Effector CD4-positive, alpha-beta T cell (primary cell): Measurements from ENCODE around the gene CYP2W1.

ENCODE experiments used
- DNase-seq: peaks from one replicate; pipeline ENCODE4 v3.0.0-alpha.2; 2020

Gene CYP2W1

DNA sequence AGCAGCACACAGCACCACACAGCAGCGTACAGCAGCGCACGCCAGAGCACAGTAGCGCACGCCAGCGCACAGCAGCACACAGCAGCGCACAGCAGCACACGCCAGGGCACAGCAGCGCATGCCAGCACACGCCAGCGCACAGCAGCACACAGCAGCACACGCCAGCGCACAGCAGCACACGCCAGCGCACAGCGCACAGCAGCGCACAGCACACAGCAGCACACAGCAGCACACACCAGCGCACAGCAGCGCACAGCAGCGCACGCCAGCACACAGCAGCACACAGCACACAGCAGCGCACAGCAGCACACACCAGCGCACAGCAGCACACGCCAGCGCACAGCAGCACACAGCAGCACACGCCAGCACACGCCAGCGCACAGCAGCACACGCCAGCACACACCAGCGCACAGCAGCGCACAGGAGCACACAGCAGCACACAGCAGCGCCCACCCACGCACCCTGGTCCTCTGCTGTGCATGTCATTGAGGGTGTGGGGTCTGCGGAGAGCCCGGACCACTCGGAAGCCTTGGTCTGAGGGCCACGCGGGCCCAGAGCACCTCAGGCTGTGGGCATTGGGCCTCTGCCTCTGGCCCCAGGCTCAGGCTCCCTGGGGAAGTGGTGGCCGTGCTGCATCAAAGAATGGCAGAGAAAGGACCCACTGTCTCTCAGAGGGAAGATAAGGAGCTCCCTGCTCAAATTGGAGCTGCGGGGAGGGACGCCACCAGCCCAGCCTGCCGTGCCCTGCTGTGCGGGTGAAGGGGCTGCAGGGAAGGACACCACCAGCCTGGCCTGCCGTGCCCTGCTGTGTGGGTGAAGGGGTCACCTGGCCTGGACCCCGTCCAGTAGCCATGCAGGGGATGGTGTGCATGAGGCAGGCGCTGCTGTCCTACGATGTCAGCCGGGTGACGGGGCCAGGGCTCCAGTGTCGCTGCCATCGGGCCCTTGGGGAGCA is 33.9 kb downstream of the CYP2W1 start:
- DNase-seq, result no peak

DNA sequence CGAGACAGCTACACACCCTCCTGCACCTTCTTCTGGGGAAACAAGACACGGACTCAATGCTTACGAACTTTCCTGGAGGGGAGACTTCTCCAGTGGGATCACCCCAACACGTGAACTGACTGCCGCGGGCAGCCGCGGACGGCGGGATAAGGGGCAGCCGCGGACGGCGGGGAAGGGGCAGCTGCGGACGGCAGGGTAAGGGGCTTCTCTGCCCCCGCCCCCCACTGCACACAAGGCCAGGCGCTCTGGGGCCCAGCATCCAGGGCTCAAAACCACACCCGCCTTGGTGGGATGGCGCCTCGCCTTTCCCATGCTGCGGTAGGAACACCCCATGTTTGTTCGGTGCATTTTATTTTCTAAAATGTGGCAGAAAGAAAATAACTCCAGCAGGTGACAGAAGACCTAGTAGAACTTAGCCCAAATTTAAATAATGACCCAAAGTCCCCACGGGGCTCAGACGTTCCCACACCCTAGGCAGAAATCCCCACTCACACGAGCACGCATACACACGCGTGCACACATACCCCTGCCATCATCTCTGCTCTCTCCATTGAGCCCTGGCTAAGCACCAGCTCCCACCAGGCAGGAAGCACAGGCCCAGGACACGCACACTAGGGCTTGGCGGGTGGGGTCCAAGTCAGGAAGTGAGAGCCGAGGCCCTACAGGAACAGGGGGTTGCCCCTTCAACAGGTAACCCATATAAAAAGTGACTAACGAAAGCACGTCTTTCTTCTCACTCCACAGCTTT is 34.8 kb downstream of the CYP2W1 start:
- no peak for DNase-seq

- no peak for DNase-seq
These were observed 35.3 kb downstream of the CYP2W1 start for GRCh38 chr7:1018334-1018695.

- DNase-seq, result no peak
These were observed 36.3 kb downstream of the CYP2W1 start for GRCh38 chr7:1019255-1019785.

- DNase-seq, result no peak
These were observed 37.0 kb downstream of the CYP2W1 start for GRCh38 chr7:1019789-1020610.

DNA sequence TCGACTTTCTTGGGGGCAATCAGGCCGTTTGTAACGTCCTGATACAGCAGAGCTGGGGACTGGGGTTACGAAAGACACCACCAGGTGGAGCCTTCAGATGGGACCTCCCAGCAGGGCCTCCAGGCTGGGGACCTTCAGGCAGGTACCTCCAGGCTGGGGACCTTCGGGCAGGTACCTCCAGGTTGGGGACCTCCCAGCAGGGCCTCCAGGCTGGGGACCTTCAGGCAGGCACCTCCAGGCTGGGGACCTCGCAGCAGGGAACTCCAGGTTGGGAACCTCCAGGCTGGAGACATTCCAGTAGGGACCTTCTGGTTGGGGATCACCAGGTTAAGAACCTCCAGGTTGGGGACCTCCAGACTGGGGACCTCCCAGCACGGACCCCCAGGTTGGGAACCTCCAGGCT is 37.9 kb downstream of the CYP2W1 start:
- DNase-seq, result no peak

GRCh38 chr7:1021366-1021765 is 38.4 kb downstream of the CYP2W1 start:
- no peak for DNase-seq

DNA sequence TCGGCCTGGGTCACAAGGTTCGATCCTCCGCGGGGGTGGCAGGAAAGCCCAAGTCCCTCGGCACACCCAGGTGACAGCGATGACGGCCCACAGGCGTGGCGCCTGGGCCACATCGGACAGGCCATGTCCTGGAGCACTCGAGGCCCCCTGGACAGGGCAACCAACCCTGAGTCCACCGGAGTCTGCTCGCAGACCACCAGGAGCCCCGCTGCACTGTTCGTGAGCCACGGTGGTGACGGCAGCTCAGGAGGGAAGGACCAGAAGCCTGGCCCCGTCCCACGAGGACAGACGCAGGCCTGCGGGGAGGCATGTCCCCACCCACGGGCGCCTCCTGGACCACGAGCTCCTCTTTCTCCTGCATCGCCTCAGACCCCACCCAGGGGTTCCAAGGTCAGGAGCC is 39.0 kb downstream of the CYP2W1 start:
- no peak for DNase-seq

DNA sequence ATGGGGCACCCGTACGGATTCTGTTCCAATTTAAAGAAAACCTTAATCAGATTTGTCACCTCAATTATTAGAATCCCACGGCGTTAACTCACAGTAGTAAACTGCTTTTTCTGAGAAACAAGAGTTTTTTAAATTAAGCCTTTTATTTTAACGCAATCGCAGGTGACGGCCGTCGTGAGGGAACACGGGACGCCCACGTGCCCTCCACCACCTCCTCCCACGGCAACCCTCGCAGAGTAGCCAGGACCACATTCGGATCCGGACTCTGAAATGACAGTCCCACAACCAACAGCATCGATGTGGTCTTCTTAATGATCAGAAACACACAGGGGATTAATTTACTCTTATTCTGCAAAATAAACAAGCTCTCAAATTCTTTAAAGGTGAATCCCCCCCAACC is 39.4 kb downstream of the CYP2W1 start:
- DNase-seq, result no peak

DNA sequence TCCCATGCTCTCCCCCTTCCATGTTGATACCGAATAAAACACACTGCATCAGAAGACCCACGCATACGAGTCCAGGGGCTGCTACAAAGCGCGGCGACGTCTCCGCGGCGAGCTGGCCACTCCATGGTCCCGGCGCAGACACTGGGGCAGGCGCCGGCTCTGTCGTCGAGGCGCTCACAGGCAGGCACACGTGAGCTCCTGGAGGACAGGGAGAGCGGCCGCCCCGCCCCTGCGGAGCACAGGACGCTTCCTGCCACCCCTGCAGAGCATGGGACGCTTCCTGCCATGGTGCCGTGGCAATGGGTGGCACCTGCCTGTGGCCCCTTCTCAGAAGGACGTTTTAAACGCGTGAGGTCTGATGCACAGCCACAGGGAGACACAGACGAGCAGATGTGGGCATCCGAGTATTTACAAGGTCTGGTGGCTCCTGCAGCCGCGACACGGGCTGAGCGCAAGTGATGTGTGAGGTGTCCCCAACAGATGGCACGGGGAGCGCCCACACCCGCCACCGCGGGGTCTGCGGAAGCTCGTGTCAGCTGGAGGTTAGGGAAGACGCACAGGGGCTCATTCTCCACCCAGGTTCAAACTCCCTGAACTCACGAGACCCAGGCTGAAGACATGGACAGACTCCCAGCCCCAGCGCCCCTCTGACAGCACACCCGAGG is 40.0 kb downstream of the CYP2W1 start:
- DNase-seq, result no peak

DNA sequence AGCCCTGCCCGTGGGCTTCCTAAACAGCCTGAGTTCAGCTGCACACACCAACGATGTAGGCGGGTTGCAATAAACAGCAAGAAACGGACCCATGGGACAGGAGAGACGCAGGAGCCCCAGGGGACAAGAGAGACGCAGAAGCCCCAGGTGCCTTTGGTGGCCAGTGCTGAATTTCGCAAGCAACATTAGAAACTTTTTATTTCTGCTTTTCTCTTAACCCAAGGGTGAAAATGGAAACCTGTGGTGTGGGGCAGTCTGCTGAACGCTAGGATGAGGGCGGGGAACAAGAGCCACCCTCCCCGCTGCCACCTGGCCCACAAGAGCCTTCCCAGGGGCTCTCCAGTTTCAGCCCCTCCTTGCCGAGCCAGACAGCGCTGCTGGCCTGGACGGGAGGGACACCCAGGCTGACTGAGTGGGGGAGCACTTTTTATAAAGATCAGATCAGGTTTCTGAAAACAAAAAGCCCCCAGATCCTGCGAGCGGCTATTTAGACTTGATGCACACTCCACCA is 41.4 kb downstream of the CYP2W1 start:
- no peak for DNase-seq

DNA sequence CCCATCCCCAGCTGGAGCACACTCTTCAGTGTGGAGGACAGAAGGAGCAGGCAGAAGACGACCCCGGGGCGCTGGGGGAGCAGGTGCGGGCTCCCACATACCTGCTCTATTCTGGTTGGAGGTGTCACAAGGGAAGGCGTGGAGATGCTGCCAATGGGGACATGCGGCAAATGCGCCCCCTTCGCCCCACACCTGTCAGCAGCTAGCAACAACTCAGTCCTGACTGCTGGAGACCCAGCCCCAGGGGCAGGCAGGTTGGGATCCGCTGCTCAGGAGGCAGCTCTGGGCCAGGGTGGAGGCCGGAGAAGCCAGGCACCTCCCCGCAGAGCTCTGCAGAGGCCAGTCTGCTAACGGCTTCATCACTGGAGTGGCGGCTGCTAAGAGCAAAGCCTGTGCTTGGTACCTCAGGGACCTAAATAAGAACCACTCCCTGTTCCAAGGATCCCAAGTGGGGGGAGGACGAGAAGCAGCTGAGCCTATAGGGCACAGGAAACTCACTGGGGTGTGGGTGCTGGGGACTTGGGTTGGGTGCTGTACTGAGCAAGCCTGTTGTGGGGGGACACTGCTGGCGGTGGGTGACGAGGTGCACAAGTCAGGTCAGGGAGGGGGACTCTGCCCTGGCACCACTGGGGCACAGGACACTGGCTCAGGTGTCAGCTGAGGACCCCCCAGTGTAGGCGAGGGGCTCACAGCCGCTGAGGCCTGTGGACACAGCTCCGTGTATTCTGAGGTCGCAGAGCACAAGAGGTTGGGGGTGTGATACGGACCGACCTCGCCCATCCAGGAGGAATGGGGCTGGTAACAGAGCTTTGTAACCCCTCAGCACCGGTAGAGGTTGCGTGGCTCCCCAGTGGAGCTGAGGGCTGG is 42.1 kb downstream of the CYP2W1 start:
- no peak for DNase-seq

DNA sequence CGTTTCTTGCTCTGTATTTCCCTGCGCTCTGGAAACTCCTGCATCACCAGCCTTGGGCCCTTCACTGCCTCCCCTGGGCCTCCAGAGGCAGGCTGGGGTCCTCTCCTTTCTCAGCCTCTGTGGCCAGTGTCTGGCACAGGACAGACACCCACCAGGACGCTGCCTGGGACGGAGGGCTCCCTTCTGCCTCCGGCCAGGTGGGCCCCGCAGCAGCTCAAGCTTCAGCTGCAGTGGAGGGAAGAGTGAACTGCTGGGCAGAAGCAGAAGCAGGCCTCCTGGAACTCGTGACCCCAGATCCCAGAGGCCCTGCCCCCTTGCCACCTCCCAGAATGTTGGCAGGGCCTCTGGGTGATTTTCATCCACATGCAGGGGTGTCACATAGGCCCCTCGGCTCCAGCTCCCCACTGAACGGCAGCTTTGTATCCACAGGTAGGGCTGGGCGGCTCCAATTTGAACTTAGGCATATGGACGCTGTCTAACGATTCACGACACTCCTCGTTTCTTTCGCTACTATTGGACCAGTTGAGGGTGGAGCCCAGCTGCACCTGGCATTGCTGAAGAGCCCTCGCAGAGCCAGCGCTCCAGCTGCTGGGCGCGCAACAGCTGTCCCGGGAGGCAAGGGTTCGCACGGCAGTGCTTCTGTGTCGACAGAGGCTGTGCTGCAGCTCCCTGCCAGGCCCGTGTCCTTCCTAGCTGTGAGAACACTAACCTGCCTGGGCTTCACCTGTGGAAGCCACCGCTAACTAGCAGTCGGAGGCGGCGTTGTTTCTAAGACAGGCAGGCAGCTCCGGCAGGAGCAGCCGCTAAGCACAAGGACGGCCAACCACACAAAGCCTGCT is 43.0 kb downstream of the CYP2W1 start:
- no peak for DNase-seq

- DNase-seq, result no peak
These were observed 43.8 kb downstream of the CYP2W1 start for GRCh38 chr7:1026721-1027161.

GRCh38 chr7:1027242-1028043 is 44.5 kb downstream of the CYP2W1 start:
- DNase-seq, result no peak

- DNase-seq, result peak; percentile 71
These were observed 45.2 kb downstream of the CYP2W1 start for GRCh38 chr7:1028044-1028770.

- DNase-seq, result peak; percentile 50
These were observed 46.0 kb downstream of the CYP2W1 start for GRCh38 chr7:1028775-1029636.
